Astrocyte (in vitro differentiated cells and primary cell): ENCODE data around the gene KDM6A. TPM values are rescaled to one million over a fixed set of nuclear protein-coding genes. Genes with fewer than 3 reads are reported as not detected.
"Not testable (repeated sequence)": the region's sequence is repeated elsewhere in the genome, so short reads cannot be mapped to it uniquely, and the experiment has no call there.

Experiments
- DNase-seq: peaks from one replicate; pipeline ENCODE4 v3.0.0-alpha.2; 2010; ENCODE audit warnings: low read depth
- FAIRE-seq: peaks from 2 replicates; lab custom pipeline; 2011; peaks lifted over from hg19 to GRCh38; lab: Jason Lieb, UNC
- H2AFZ ChIP-seq: 2 replicates; pipeline ENCODE4 v1.6.0; 2012; ENCODE audit warnings: low read depth, low read length, inconsistent platforms
- H3K27ac ChIP-seq: 2 replicates; pipeline ENCODE4 v1.5.1; 2011; ENCODE audit warnings: low read depth, low read length, inconsistent platforms
- H3K27me3 ChIP-seq: 2 replicates; pipeline ENCODE4 v1.6.0; 2011; ENCODE audit warnings: low read length, inconsistent platforms; ENCODE audit not compliant: insufficient read depth
- H3K36me3 ChIP-seq: 2 replicates; pipeline ENCODE4 v1.5.1; 2011; ENCODE audit warnings: low read length, inconsistent platforms; ENCODE audit not compliant: insufficient read depth
- H3K4me1 ChIP-seq: 2 replicates; pipeline ENCODE4 v1.5.1; 2011; ENCODE audit warnings: low read length, inconsistent platforms; ENCODE audit not compliant: insufficient read depth
- H3K4me2 ChIP-seq: 2 replicates; pipeline ENCODE4 v1.6.0; 2012; ENCODE audit warnings: low read length, inconsistent platforms
- H3K4me3 ChIP-seq: 2 replicates; pipeline ENCODE4 v1.5.1; 2011; ENCODE audit warnings: low read depth, mild to moderate bottlenecking, low read length, inconsistent platforms; ENCODE audit not compliant: insufficient read depth
- H3K79me2 ChIP-seq: 2 replicates; pipeline ENCODE4 v1.6.0; 2012; ENCODE audit warnings: mild to moderate bottlenecking, low read length, inconsistent platforms; ENCODE audit not compliant: insufficient read depth
- H3K9ac ChIP-seq: 2 replicates; pipeline ENCODE4 v1.6.0; 2012; ENCODE audit warnings: mild to moderate bottlenecking, low read length, inconsistent platforms
- H3K9me3 ChIP-seq: 2 replicates; pipeline ENCODE4 v1.5.1; 2012; ENCODE audit warnings: low read depth, mild to moderate bottlenecking, low read length, inconsistent platforms; ENCODE audit not compliant: insufficient read depth
- H4K20me1 ChIP-seq: 2 replicates; pipeline ENCODE4 v1.6.0; 2012; ENCODE audit warnings: low read length, inconsistent platforms; ENCODE audit not compliant: insufficient read depth
- H3K27ac Mint-ChIP-seq: one replicate; pipeline ENCODE4 v1.8.0; 2021; ENCODE audit warnings: mild to moderate bottlenecking, mixed read lengths; ENCODE audit not compliant: unreplicated experiment
- H3K27me3 Mint-ChIP-seq: one replicate; pipeline ENCODE4 v1.8.0; 2021; ENCODE audit warnings: low read depth, mixed read lengths; ENCODE audit not compliant: unreplicated experiment
- H3K36me3 Mint-ChIP-seq: one replicate; pipeline ENCODE4 v1.8.0; 2021; ENCODE audit warnings: low read depth, mixed read lengths; ENCODE audit not compliant: unreplicated experiment
- H3K4me1 Mint-ChIP-seq: one replicate; pipeline ENCODE4 v1.8.0; 2021; ENCODE audit warnings: low read depth, mixed read lengths; ENCODE audit not compliant: unreplicated experiment
- H3K4me3 Mint-ChIP-seq: one replicate; pipeline ENCODE4 v1.8.0; 2021; ENCODE audit warnings: mild to moderate bottlenecking, moderate library complexity, mixed read lengths; ENCODE audit not compliant: unreplicated experiment
- H3K9me3 Mint-ChIP-seq: one replicate; pipeline ENCODE4 v1.8.0; 2021; ENCODE audit warnings: mild to moderate bottlenecking, mixed read lengths; ENCODE audit not compliant: unreplicated experiment
- EZH2 ChIP-seq: IDR thresholded peaks from 2 replicates; pipeline ENCODE4 v1.6.1; 2012; ENCODE audit warnings: mild to moderate bottlenecking, low read length, inconsistent platforms; ENCODE audit not compliant: insufficient read depth
- total RNA-seq: library from RNA; stranded (reverse); gene quantifications from 2 replicates; pipeline ENCODE4 v1.2.1, GENCODE V29; 2021
- TF ChIP-seq, protein P1 (sequence below): IDR thresholded peaks from 2 replicates; pipeline ENCODE4 v1.5.1; 2011; ENCODE audit warnings: low read depth, mild to moderate bottlenecking, inconsistent platforms, low read length, moderate library complexity; ENCODE audit not compliant: insufficient read depth

Gene KDM6A
- total RNA-seq, 1 donor from 2014 or later = 44.0 TPM

DNA sequence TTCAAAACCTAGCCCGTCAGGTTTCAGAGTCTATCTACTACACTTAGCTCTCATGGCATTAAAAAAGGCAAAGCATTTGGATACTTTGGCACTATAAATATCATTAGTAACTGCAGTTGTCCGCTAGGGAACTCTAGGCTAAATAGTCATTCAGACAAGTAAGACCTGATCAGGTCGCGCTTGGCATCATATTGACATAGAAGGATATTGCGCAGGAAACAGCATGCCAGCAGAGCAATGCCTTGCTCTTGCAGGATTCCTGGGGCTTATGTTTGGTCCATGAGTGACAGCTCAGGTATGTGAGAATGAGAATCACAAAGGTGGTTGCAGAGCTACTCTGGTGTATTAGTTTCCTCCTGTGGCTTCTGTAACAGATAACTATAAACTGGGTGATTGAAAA is 62.7 kb downstream of the KDM6A start:
- no peak for DNase-seq
- Histone ChIP-seq H2AFZ (no peak overlapping the region), H3K4me2 (no peak overlapping the region), H3K9ac (no peak overlapping the region), H4K20me1 (peaks cover 41% of the 10 kb centered on the region), H3K36me3 (no peaks in the 10 kb centered on the region), H3K27ac (no peak overlapping the region), H3K4me3 (no peak overlapping the region), H3K9me3 (no peaks in the 10 kb centered on the region), H3K27me3 (no peaks in the 10 kb centered on the region), H3K79me2 (peaks cover 88% of the 10 kb centered on the region), H3K4me1 (no peaks in the 10 kb centered on the region)
- Mint-ChIP-seq H3K4me1 (peaks cover 16% of the 10 kb centered on the region), H3K27me3 (no peaks in the 10 kb centered on the region), H3K9me3 (no peaks in the 10 kb centered on the region), H3K36me3 (no peaks in the 10 kb centered on the region), H3K27ac (no peak overlapping the region), H3K4me3 (no peak overlapping the region)
- TF ChIP-seq, protein P1, sequence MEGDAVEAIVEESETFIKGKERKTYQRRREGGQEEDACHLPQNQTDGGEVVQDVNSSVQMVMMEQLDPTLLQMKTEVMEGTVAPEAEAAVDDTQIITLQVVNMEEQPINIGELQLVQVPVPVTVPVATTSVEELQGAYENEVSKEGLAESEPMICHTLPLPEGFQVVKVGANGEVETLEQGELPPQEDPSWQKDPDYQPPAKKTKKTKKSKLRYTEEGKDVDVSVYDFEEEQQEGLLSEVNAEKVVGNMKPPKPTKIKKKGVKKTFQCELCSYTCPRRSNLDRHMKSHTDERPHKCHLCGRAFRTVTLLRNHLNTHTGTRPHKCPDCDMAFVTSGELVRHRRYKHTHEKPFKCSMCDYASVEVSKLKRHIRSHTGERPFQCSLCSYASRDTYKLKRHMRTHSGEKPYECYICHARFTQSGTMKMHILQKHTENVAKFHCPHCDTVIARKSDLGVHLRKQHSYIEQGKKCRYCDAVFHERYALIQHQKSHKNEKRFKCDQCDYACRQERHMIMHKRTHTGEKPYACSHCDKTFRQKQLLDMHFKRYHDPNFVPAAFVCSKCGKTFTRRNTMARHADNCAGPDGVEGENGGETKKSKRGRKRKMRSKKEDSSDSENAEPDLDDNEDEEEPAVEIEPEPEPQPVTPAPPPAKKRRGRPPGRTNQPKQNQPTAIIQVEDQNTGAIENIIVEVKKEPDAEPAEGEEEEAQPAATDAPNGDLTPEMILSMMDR = no peak
- no peak for TF ChIP-seq EZH2
- no peak for FAIRE-seq

DNA sequence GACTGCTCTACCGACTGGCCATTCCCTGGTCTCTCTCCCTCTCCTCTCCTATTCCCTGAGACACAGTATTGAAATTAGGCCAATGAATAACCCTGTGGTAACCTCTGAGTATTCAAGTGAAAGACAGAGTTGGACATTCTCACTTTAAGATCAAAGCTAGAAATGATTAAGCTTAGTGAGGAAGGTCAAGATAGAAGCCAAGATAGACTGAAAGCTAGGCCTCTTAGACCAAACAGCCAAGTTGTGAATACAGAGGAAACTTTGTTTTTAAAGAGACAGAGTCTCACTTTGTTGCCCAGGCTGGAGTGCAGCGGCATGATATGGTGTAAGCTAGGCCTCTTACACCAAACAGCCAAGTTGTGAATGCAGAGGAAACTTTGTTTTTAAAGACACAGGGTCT is 64.6 kb downstream of the KDM6A start:
- no peak overlapping the region for H3K27ac ChIP-seq
- no peak overlapping the region for H3K4me2 ChIP-seq
- H3K27me3 ChIP-seq = no peaks in the 10 kb centered on the region
- no peaks in the 10 kb centered on the region for H3K9me3 ChIP-seq
- H3K79me2 ChIP-seq = peaks cover 73% of the 10 kb centered on the region
- Mint-ChIP-seq H3K27ac (no peak overlapping the region), H3K4me1 (peaks cover 16% of the 10 kb centered on the region), H3K4me3 (no peak overlapping the region), H3K36me3 (no peaks in the 10 kb centered on the region), H3K27me3 (no peaks in the 10 kb centered on the region), H3K9me3 (no peaks in the 10 kb centered on the region)
- no peak overlapping the region for H3K4me3 ChIP-seq
- no peak for DNase-seq
- H3K4me1 ChIP-seq = no peaks in the 10 kb centered on the region
- H2AFZ ChIP-seq = no peak overlapping the region
- H3K9ac ChIP-seq = no peak overlapping the region
- FAIRE-seq = no peak
- H3K36me3 ChIP-seq = no peaks in the 10 kb centered on the region
- TF ChIP-seq EZH2 = no peak
- TF ChIP-seq, protein P1 = no peak
- H4K20me1 ChIP-seq = peaks cover 36% of the 10 kb centered on the region

DNA sequence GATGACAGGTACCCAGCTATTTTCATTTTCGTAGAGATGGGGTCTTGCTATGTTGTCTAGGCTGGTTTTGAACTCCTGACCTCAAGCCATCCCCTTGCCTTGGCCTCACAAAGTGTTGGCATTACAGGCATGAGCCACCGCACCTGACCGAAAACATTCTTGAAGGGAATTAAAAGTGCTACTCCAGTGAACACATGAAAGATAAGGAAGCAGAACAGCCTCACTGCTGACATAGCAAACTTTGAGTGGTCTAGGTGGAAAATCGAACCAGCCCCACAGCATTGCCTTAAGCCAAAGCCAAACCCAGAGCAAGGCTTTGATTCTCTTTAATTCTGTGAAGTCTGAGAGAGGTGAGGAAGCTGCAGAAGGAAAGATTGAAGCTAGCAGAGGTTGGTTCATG is 65.1 kb downstream of the KDM6A start:
- Histone ChIP-seq H3K9me3 (no peaks in the 10 kb centered on the region), H3K9ac (no peak overlapping the region), H3K27me3 (no peaks in the 10 kb centered on the region), H3K79me2 (peaks cover 77% of the 10 kb centered on the region), H3K4me1 (no peaks in the 10 kb centered on the region), H3K27ac (no peak overlapping the region), H2AFZ (no peak overlapping the region), H3K36me3 (no peaks in the 10 kb centered on the region), H3K4me2 (no peak overlapping the region), H3K4me3 (no peak overlapping the region), H4K20me1 (peaks cover 36% of the 10 kb centered on the region)
- H3K27ac Mint-ChIP-seq = no peak overlapping the region
- H3K36me3 Mint-ChIP-seq = no peaks in the 10 kb centered on the region
- H3K9me3 Mint-ChIP-seq = no peaks in the 10 kb centered on the region
- no peaks in the 10 kb centered on the region for H3K27me3 Mint-ChIP-seq
- peaks cover 16% of the 10 kb centered on the region for H3K4me1 Mint-ChIP-seq
- TF ChIP-seq, protein P1 = no peak
- TF ChIP-seq EZH2 = no peak
- H3K4me3 Mint-ChIP-seq = no peak overlapping the region
- no peak for DNase-seq
- FAIRE-seq = no peak

GRCh38 chrX:44940541-44940940 is 67.6 kb downstream of the KDM6A start:
- H3K4me1 Mint-ChIP-seq = peaks cover 16% of the 10 kb centered on the region
- peaks cover 25% of the 10 kb centered on the region for H4K20me1 ChIP-seq

More at GRCh38 chrX:44940541-44940940, 67.6 kb downstream of the KDM6A start:
- peak; percentile 67 for DNase-seq
- not testable (repeated sequence) for H3K4me2 ChIP-seq, H3K9ac ChIP-seq, H3K4me3 Mint-ChIP-seq, H3K27me3 ChIP-seq, H3K36me3 Mint-ChIP-seq, H3K9me3 ChIP-seq, H3K4me1 ChIP-seq, H3K4me3 ChIP-seq, H3K27me3 Mint-ChIP-seq, FAIRE-seq, H2AFZ ChIP-seq, H3K9me3 Mint-ChIP-seq, H3K27ac Mint-ChIP-seq, H3K36me3 ChIP-seq, H3K27ac ChIP-seq
- H3K79me2 ChIP-seq = peaks cover 78% of the 10 kb centered on the region
